Sigmoid colon (tissue), 4 donors: ENCODE measurements around the gene CLDN19.

Experiments used
- CTCF ChIP-seq, 4 experiments: fragments of 450-650 bp in 3 of 4; fragments of 200-600 bp in 1 of 4; IDR thresholded peaks; one replicate each; pipeline ENCODE4 v1.5.1; 2016 to 2019; ENCODE audit warnings: antibody characterized with exemption in 4 of 4, mild to moderate bottlenecking in 3 of 4, moderate library complexity in 2 of 4
- EP300 ChIP-seq, 4 donors: sonication (generic); formaldehyde crosslinking; IDR thresholded peaks; one replicate each; pipeline ENCODE4 v1.6.1; 2017; ENCODE audit warnings: antibody characterized with exemption in 4 of 4
- POLR2A ChIP-seq, 2 donors: fragments of 450-650 bp; IDR thresholded peaks; one replicate each; pipeline ENCODE4 v1.6.1; 2016; ENCODE audit warnings: antibody characterized with exemption in 2 of 2, mild to moderate bottlenecking in 2 of 2, moderate library complexity in 2 of 2
- POLR2AphosphoS5 ChIP-seq, 4 donors: sonication (generic); formaldehyde crosslinking; IDR thresholded peaks; one replicate each; pipeline ENCODE4 v1.6.1; 2017; ENCODE audit warnings: antibody characterized with exemption in 4 of 4

GRCh38 chr1:42788021-42788420 is 48.0 kb upstream of the CLDN19 start:
- TF ChIP-seq CTCF (IDR thresholded peaks at IDR 0.05): no peak
- no peak for TF ChIP-seq POLR2A (IDR thresholded peaks at IDR 0.05)
- no peak for TF ChIP-seq POLR2AphosphoS5 (IDR thresholded peaks at IDR 0.05)
- no peak for TF ChIP-seq EP300 (IDR thresholded peaks at IDR 0.05)
